Midbrain (tissue), 1 donor: ENCODE measurements around the gene CHMP1B.
"Not testable (repeated sequence)": the region's sequence is repeated elsewhere in the genome, so short reads cannot be mapped to it uniquely, and the experiment has no call there.

ENCODE experiments used
- DNase-seq: peaks from one replicate; lab custom pipeline; 2025; lab: John Stamatoyannopoulos, UW

CHMP1B gene

GRCh38 chr18:11871501-11871900, 20.3 kb downstream of the CHMP1B start:
- no peak for DNase-seq

GRCh38 chr18:11872479-11873136, 21.4 kb downstream of the CHMP1B start:
- DNase-seq = no peak

GRCh38 chr18:11873670-11874340, 22.6 kb downstream of the CHMP1B start:
- DNase-seq = no peak

GRCh38 chr18:11874676-11875075, 23.5 kb downstream of the CHMP1B start:
- no peak for DNase-seq

- no peak for DNase-seq
Measured at GRCh38 chr18:11877497-11878135, 26.4 kb downstream of the CHMP1B start.

- DNase-seq = no peak
Measured at GRCh38 chr18:11880586-11881304, 29.5 kb downstream of the CHMP1B start.

GRCh38 chr18:11882636-11883035, 31.4 kb downstream of the CHMP1B start:
- no peak for DNase-seq

- DNase-seq = no peak
Measured at GRCh38 chr18:11883153-11883552, 31.9 kb downstream of the CHMP1B start.

GRCh38 chr18:11884396-11885030, 33.3 kb downstream of the CHMP1B start:
- DNase-seq = no peak

GRCh38 chr18:11885278-11885947, 34.2 kb downstream of the CHMP1B start:
- DNase-seq = no peak

GRCh38 chr18:11886577-11887110, 35.4 kb downstream of the CHMP1B start:
- DNase-seq = no peak

- no peak for DNase-seq
Measured at GRCh38 chr18:11887328-11888128, 36.3 kb downstream of the CHMP1B start.

GRCh38 chr18:11888726-11889125, 37.5 kb downstream of the CHMP1B start:
- DNase-seq = no peak

- DNase-seq = no peak
Measured at GRCh38 chr18:11889284-11889683, 38.1 kb downstream of the CHMP1B start.

- no peak for DNase-seq
Measured at GRCh38 chr18:11891737-11892136, 40.5 kb downstream of the CHMP1B start.

- not testable (repeated sequence) for DNase-seq
Measured at GRCh38 chr18:11892438-11892837, 41.2 kb downstream of the CHMP1B start.

- no peak for DNase-seq
Measured at GRCh38 chr18:11897781-11898180, 46.6 kb downstream of the CHMP1B start.

- DNase-seq = no peak
Measured at GRCh38 chr18:11899063-11899462, 47.9 kb downstream of the CHMP1B start.

- DNase-seq = no peak
Measured at GRCh38 chr18:11901826-11902438, 50.7 kb downstream of the CHMP1B start.
